Astrocyte (in vitro differentiated cells and primary cell): ENCODE measurements around the gene PLEKHA1. TPM values are rescaled to one million over a fixed set of nuclear protein-coding genes. Genes with fewer than 3 reads are reported as not detected.

ENCODE experiments used
- DNase-seq: peaks from one replicate; pipeline ENCODE4 v3.0.0-alpha.2; 2010; ENCODE audit warnings: low read depth
- FAIRE-seq: peaks from 2 replicates; lab custom pipeline; 2011; peaks lifted over from hg19 to GRCh38; lab: Jason Lieb, UNC
- H2AFZ ChIP-seq: 2 replicates; pipeline ENCODE4 v1.6.0; 2012; ENCODE audit warnings: low read depth, low read length, inconsistent platforms
- H3K27ac ChIP-seq: 2 replicates; pipeline ENCODE4 v1.5.1; 2011; ENCODE audit warnings: low read depth, low read length, inconsistent platforms
- H3K27me3 ChIP-seq: 2 replicates; pipeline ENCODE4 v1.6.0; 2011; ENCODE audit warnings: low read length, inconsistent platforms; ENCODE audit not compliant: insufficient read depth
- H3K36me3 ChIP-seq: 2 replicates; pipeline ENCODE4 v1.5.1; 2011; ENCODE audit warnings: low read length, inconsistent platforms; ENCODE audit not compliant: insufficient read depth
- H3K4me1 ChIP-seq: 2 replicates; pipeline ENCODE4 v1.5.1; 2011; ENCODE audit warnings: low read length, inconsistent platforms; ENCODE audit not compliant: insufficient read depth
- H3K4me2 ChIP-seq: 2 replicates; pipeline ENCODE4 v1.6.0; 2012; ENCODE audit warnings: low read length, inconsistent platforms
- H3K4me3 ChIP-seq: 2 replicates; pipeline ENCODE4 v1.5.1; 2011; ENCODE audit warnings: low read depth, mild to moderate bottlenecking, low read length, inconsistent platforms; ENCODE audit not compliant: insufficient read depth
- H3K79me2 ChIP-seq: 2 replicates; pipeline ENCODE4 v1.6.0; 2012; ENCODE audit warnings: mild to moderate bottlenecking, low read length, inconsistent platforms; ENCODE audit not compliant: insufficient read depth
- H3K9ac ChIP-seq: 2 replicates; pipeline ENCODE4 v1.6.0; 2012; ENCODE audit warnings: mild to moderate bottlenecking, low read length, inconsistent platforms
- H3K9me3 ChIP-seq: 2 replicates; pipeline ENCODE4 v1.5.1; 2012; ENCODE audit warnings: low read depth, mild to moderate bottlenecking, low read length, inconsistent platforms; ENCODE audit not compliant: insufficient read depth
- H4K20me1 ChIP-seq: 2 replicates; pipeline ENCODE4 v1.6.0; 2012; ENCODE audit warnings: low read length, inconsistent platforms; ENCODE audit not compliant: insufficient read depth
- H3K27ac Mint-ChIP-seq: one replicate; pipeline ENCODE4 v1.8.0; 2021; ENCODE audit warnings: mild to moderate bottlenecking, mixed read lengths; ENCODE audit not compliant: unreplicated experiment
- H3K27me3 Mint-ChIP-seq: one replicate; pipeline ENCODE4 v1.8.0; 2021; ENCODE audit warnings: low read depth, mixed read lengths; ENCODE audit not compliant: unreplicated experiment
- H3K36me3 Mint-ChIP-seq: one replicate; pipeline ENCODE4 v1.8.0; 2021; ENCODE audit warnings: low read depth, mixed read lengths; ENCODE audit not compliant: unreplicated experiment
- H3K4me1 Mint-ChIP-seq: one replicate; pipeline ENCODE4 v1.8.0; 2021; ENCODE audit warnings: low read depth, mixed read lengths; ENCODE audit not compliant: unreplicated experiment
- H3K4me3 Mint-ChIP-seq: one replicate; pipeline ENCODE4 v1.8.0; 2021; ENCODE audit warnings: mild to moderate bottlenecking, moderate library complexity, mixed read lengths; ENCODE audit not compliant: unreplicated experiment
- H3K9me3 Mint-ChIP-seq: one replicate; pipeline ENCODE4 v1.8.0; 2021; ENCODE audit warnings: mild to moderate bottlenecking, mixed read lengths; ENCODE audit not compliant: unreplicated experiment
- CTCF ChIP-seq: IDR thresholded peaks from 2 replicates; pipeline ENCODE4 v1.5.1; 2011; ENCODE audit warnings: low read depth, mild to moderate bottlenecking, inconsistent platforms, low read length, moderate library complexity; ENCODE audit not compliant: insufficient read depth
- EZH2 ChIP-seq: IDR thresholded peaks from 2 replicates; pipeline ENCODE4 v1.6.1; 2012; ENCODE audit warnings: mild to moderate bottlenecking, low read length, inconsistent platforms; ENCODE audit not compliant: insufficient read depth
- total RNA-seq: library from RNA; stranded (reverse); gene quantifications from 2 replicates; pipeline ENCODE4 v1.2.1, GENCODE V29; 2021

PLEKHA1 gene
- total RNA-seq, 1 donor from 2014 or later = 31.7 TPM

- H3K36me3 ChIP-seq = no peaks in the 10 kb centered on the region
- no peak overlapping the region for H3K4me3 ChIP-seq
- peaks cover 48% of the 10 kb centered on the region for H4K20me1 ChIP-seq
- FAIRE-seq (peak; percentile 9), DNase-seq (no peak)
- H3K9me3 ChIP-seq = no peaks in the 10 kb centered on the region
- no peak overlapping the region for H3K9ac ChIP-seq
- TF ChIP-seq CTCF (no peak), EZH2 (no peak)
- H3K27me3 ChIP-seq = no peaks in the 10 kb centered on the region
- H3K4me2 ChIP-seq = no peak overlapping the region
- H3K27ac ChIP-seq = no peak overlapping the region
- no peaks in the 10 kb centered on the region for H3K4me1 ChIP-seq
- H3K79me2 ChIP-seq = peaks cover 34% of the 10 kb centered on the region
- Mint-ChIP-seq H3K27me3 (no peaks in the 10 kb centered on the region), H3K36me3 (peaks cover 3% of the 10 kb centered on the region), H3K4me1 (no peaks in the 10 kb centered on the region), H3K9me3 (no peaks in the 10 kb centered on the region), H3K4me3 (no peak overlapping the region), H3K27ac (no peak overlapping the region)
- no peak overlapping the region for H2AFZ ChIP-seq
Observed at GRCh38 chr10:122390679-122391078, 16.2 kb downstream of the PLEKHA1 start.

- Histone ChIP-seq H3K27me3 (no peaks in the 10 kb centered on the region), H3K4me1 (no peaks in the 10 kb centered on the region), H3K4me2 (no peak overlapping the region), H3K36me3 (no peaks in the 10 kb centered on the region), H3K79me2 (peaks cover 23% of the 10 kb centered on the region), H3K27ac (no peak overlapping the region), H2AFZ (no peak overlapping the region), H3K9me3 (no peaks in the 10 kb centered on the region), H3K4me3 (no peak overlapping the region), H3K9ac (no peak overlapping the region), H4K20me1 (peaks cover 36% of the 10 kb centered on the region)
- Mint-ChIP-seq H3K4me1 (no peaks in the 10 kb centered on the region), H3K36me3 (peaks cover 3% of the 10 kb centered on the region), H3K27me3 (no peaks in the 10 kb centered on the region), H3K27ac (no peak overlapping the region), H3K4me3 (no peak overlapping the region), H3K9me3 (no peaks in the 10 kb centered on the region)
- FAIRE-seq = no peak
- DNase-seq = no peak
- TF ChIP-seq EZH2 = no peak
Observed at GRCh38 chr10:122391875-122392274, 17.4 kb downstream of the PLEKHA1 start.

GRCh38 chr10:122392835-122393234 lies 18.3 kb downstream of the PLEKHA1 start:
- Mint-ChIP-seq H3K27me3 (no peaks in the 10 kb centered on the region), H3K27ac (no peak overlapping the region), H3K36me3 (peaks cover 3% of the 10 kb centered on the region), H3K4me3 (no peak overlapping the region), H3K4me1 (peaks cover 4% of the 10 kb centered on the region), H3K9me3 (no peaks in the 10 kb centered on the region)
- no peak overlapping the region for H2AFZ ChIP-seq
- H3K4me2 ChIP-seq = no peak overlapping the region
- peaks cover 31% of the 10 kb centered on the region for H4K20me1 ChIP-seq
- DNase-seq (no peak), FAIRE-seq (no peak)
- H3K9me3 ChIP-seq = no peaks in the 10 kb centered on the region
- H3K27me3 ChIP-seq = no peaks in the 10 kb centered on the region
- peaks cover 13% of the 10 kb centered on the region for H3K79me2 ChIP-seq
- H3K4me1 ChIP-seq = no peaks in the 10 kb centered on the region
- no peak overlapping the region for H3K4me3 ChIP-seq
- TF ChIP-seq CTCF = no peak
- no peak for TF ChIP-seq EZH2
- H3K27ac ChIP-seq = no peak overlapping the region
- H3K36me3 ChIP-seq = no peaks in the 10 kb centered on the region
- no peak overlapping the region for H3K9ac ChIP-seq
